ENCODE results near the gene NECTIN1.

DNA sequence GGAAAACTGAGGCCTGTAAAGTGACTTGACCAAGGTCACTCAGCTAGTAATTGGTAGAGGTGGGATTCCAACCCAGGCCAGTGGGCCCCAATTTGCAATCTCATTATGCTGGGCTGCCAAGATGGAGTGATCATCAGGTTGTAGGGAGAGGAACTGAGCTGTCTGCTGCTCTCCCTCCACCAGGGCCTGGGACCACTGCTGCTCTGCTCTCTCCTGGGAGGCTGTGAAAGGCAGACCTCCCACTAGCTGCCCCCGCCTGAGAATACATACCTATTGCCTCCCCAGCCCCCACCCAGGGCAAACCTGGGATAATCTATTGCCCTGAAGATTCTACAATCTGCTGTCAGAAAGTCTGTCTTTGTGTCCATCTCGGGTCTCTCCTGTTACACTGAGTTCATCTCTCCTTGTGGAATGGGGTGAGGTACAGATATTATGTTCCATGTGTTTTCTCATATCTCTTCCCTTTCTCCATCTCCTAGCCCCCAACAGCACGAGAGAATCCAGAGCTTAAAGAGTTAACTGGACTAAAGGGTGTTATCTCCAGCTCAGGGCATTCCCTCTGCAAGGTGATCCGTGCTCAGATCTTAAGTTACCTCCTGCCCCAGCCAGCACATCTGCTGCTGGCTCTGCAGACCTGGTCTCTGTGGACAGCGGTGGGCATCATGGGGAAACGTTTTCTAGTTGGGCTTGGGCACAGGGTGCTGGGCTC is 5.6 kb downstream of the NECTIN1 start:
- TF ChIP-seq, protein P1, sequence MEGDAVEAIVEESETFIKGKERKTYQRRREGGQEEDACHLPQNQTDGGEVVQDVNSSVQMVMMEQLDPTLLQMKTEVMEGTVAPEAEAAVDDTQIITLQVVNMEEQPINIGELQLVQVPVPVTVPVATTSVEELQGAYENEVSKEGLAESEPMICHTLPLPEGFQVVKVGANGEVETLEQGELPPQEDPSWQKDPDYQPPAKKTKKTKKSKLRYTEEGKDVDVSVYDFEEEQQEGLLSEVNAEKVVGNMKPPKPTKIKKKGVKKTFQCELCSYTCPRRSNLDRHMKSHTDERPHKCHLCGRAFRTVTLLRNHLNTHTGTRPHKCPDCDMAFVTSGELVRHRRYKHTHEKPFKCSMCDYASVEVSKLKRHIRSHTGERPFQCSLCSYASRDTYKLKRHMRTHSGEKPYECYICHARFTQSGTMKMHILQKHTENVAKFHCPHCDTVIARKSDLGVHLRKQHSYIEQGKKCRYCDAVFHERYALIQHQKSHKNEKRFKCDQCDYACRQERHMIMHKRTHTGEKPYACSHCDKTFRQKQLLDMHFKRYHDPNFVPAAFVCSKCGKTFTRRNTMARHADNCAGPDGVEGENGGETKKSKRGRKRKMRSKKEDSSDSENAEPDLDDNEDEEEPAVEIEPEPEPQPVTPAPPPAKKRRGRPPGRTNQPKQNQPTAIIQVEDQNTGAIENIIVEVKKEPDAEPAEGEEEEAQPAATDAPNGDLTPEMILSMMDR (IDR thresholded peaks at IDR 0.05), result no peak
- TF ChIP-seq POLR2A (IDR thresholded peaks at IDR 0.05), result no peak
